ENCODE results near the gene TMEM140.
"Not testable (repeated sequence)": the region's sequence is repeated elsewhere in the genome, so short reads cannot be mapped to it uniquely, and the experiment has no call there.

GRCh38 chr7:135211946-135212685 lies 64.2 kb downstream of the TMEM140 start:
- TF ChIP-seq, protein P1, sequence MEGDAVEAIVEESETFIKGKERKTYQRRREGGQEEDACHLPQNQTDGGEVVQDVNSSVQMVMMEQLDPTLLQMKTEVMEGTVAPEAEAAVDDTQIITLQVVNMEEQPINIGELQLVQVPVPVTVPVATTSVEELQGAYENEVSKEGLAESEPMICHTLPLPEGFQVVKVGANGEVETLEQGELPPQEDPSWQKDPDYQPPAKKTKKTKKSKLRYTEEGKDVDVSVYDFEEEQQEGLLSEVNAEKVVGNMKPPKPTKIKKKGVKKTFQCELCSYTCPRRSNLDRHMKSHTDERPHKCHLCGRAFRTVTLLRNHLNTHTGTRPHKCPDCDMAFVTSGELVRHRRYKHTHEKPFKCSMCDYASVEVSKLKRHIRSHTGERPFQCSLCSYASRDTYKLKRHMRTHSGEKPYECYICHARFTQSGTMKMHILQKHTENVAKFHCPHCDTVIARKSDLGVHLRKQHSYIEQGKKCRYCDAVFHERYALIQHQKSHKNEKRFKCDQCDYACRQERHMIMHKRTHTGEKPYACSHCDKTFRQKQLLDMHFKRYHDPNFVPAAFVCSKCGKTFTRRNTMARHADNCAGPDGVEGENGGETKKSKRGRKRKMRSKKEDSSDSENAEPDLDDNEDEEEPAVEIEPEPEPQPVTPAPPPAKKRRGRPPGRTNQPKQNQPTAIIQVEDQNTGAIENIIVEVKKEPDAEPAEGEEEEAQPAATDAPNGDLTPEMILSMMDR (IDR thresholded peaks at IDR 0.05): not testable (repeated sequence)
- TF ChIP-seq POLR2A (IDR thresholded peaks at IDR 0.05): not testable (repeated sequence)
